ENCODE data around the gene BMP8B.

Gene BMP8B

DNA sequence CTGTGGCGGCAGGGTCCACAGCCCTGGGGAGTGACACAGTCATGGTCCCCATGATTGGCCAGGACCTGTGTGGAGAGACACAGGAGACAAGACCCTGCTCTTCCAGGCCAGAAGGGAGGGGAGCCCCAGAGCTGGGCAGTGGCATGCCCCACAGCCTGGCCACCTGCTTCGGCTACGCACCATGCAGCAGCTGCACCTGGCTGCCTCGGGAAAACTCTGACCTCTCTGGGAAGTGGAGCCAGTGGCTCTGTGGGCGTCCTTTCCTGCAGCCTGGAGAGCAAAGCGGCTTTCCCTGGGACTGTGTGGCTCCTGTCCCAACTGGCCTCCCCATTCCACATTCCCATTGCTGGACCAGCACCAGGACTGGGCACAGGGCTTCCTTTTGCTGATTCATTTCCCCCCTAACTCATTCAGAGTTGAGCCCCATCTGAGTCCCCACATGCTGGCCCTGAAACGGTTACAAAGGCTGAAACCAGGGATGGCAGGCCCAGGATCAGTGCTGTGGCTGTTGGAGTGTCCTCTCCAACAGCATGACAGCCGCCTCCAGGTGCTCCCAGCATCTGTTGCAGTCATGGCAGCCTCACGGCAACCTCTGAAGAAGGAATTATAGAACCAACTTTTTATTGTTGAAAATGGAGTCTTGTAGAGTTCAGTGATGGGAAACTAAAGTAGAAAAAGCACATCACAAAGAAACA lies 32.6 kb downstream of the BMP8B start:
- no peak for DNase-seq

- no peak for DNase-seq
Observed at GRCh38 chr1:39754906-39755504, 33.7 kb downstream of the BMP8B start.

DNA sequence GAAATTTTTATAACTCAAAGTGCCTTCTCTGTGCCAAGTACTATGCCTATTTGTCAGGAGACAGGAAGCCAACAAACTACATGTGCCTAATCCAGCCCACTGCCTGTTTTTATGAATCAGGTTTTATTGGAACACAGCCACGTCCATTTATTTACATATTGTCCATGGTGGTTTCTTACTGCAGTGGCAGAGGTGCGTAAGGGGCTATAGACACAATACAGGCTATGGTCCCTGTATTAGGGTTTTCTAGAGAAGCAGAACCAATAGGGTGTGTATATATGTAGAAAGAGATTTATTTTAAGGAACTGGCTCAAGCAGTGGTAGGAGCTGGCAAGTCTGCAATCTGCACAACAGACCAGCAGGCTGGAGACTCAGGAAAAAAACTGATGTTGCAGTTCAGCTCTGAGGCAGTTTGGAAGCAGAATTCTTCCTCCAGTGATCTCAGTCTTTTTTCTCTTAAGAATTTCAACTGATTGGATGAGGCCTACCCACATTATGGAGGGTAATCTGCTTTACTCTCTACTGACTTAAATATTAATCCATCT lies 34.6 kb downstream of the BMP8B start:
- no peak for DNase-seq

GRCh38 chr1:39753132-39754025 lies 35.3 kb downstream of the BMP8B start:
- DNase-seq: no peak

DNA sequence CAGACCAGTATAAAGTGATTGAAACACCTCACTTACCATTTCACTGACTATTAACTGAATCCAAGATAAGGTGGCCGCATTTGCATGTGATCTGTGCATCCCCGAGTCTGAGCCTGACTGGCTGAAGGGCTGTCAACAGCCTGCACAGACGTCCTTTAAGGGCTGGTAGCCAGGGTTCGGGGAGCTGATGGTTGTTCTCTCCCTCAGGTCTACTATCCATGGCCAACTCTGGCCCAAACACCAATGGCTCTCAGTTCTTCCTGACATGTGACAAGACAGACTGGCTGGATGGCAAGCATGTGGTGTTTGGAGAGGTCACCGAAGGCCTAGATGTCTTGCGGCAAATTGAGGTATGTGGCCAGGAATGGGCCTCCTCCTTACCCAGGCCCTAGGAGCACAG lies 36.0 kb downstream of the BMP8B start:
- DNase-seq: no peak

DNA sequence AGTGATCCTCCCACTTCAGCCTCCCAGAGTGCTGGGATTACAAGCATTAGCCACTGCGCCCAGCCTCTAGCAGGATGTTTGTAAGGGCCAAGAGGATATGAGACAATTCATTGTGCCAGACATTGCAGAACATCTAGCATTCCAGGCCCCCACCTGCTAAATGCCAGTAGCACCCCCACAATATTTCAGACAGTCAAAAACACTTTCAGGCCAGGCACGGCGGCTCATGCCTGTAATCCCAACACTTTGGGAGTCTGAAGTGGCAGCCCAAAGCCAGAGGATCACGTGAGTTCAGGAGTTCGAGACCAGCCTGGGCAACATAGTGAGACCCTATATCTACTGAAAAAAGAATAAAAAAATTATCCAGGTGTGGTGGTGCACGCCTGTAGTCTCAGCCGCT lies 37.1 kb downstream of the BMP8B start:
- DNase-seq: no peak

- no peak for DNase-seq
Observed at GRCh38 chr1:39745016-39745670, 43.5 kb downstream of the BMP8B start.

DNA sequence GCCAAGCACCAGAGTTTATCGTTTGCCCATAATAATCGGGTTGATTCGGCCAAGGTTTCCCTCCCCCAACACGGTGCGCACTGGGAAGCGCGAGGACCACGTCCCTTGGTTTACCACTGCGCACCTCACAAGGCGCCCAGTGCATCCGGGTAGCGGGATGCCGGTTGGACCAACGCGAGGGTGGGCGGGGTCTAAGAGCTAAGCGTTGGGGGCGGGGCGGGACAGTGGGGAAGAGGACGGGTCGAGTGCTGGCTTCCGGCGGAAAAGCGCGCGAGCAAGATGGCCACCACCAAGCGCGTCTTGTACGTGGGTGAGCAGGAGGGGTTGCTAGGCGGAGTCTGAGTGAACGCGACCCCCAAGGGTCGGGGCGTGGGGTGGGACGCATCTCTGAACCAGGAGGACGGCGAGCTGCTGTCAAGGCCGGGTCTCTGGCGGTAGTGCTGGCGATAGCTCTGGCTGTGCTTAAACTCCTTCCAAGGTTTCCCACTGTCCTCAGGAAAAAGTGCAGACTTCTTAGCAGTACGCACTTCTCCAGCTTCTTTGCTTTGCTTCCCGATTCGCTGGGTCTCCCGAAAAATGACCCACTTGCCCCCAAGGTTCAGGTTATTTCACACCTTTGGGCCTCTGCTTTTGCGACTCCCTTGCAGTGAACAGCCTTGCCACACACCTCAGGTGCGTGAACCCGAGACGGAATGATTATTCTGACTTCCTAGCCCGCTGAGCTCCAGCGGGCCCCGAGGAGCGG lies 49.9 kb downstream of the BMP8B start, which contains the start of gene PPIE:
PPIE (plus strand) TSS at position 261 of the 745 bp plus-strand sequence; CDS start at position 280, 19 bp downstream.
- peak; percentile 95 for DNase-seq

GRCh38 chr1:39737546-39738169 lies 51.0 kb downstream of the BMP8B start:
- DNase-seq: no peak

DNA sequence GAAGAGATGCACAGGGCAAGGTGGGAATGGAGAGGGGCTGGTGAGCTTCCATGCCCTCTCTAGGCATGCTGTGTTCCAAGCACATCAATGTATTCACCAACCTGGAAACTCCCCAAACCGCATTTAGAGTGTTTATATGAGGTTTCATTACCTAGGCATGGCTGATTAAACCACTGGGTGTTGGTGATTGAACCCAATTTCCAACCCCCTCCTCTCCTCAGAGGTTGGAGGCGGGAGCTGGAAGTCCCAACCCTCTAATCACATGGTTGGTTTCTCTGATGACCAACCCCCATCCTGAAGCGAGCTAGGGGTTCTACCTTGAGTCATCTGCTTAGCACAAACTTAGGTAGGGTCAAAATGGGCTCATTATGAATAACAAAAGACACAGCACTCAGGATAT lies 52.9 kb downstream of the BMP8B start:
- no peak for DNase-seq

DNA sequence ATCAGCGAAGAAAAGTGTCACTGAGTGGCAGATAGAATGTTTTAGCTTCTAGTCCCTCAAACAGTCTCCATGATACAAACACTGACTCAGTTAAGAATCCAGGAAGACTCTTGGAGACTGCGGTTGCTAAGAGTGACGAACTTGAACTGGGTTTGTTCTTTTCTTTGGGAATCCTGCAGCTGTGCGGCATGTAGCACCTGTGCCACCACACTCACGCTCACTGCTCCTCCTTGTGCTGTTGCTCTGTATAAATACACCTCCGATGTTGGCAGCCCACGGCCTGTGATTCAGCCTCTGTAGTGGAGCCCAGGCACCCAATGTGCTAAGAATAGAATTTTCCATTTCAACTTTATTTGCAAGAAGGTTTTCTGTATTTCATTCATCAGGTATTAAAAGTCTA lies 55.5 kb downstream of the BMP8B start:
- DNase-seq: no peak

DNA sequence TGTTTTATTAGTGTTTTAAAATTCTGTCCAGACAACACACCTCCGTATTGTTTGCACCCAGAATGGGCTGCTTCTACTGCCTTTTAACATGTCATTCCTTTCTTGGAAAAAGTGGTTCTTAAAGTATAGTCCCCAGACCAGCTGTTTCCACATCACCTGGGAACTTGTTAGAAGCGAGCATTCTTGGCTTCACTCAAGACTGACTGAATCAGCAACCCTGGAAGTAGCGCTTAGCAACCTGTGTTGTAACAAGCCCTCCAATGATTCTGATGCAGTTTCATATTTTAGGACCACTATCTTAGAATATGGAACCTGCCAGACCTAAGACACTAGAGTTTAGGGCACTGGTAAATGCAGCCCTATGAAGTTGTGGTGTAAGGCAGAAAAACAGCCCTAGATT lies 55.9 kb downstream of the BMP8B start:
- no peak for DNase-seq

- DNase-seq: no peak
Observed at GRCh38 chr1:39729842-39730241, 58.8 kb downstream of the BMP8B start.

DNA sequence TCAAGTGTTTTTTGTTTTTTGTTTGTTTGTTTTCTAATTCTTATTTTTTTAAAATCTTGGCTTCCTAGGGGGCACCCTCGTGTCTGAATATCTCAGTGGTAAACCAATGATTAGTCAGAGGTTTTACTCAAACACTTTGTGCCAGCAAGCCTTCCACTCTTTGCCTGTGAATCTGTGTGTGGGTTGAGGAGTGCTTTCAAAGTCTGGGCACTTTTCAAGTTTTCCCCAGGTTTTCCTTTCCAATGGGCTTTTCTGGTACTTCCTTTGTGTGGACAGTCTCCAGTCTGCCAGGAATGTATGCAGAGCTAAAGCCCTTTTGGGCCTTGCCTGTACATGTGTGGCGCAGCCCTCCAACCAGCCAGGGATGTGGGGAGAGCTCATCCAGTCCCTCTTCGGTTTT lies 59.6 kb downstream of the BMP8B start:
- DNase-seq: no peak

GRCh38 chr1:39727932-39728317 lies 60.7 kb downstream of the BMP8B start:
- DNase-seq: no peak

- DNase-seq: no peak
Observed at GRCh38 chr1:39727221-39727931, 61.3 kb downstream of the BMP8B start.

DNA sequence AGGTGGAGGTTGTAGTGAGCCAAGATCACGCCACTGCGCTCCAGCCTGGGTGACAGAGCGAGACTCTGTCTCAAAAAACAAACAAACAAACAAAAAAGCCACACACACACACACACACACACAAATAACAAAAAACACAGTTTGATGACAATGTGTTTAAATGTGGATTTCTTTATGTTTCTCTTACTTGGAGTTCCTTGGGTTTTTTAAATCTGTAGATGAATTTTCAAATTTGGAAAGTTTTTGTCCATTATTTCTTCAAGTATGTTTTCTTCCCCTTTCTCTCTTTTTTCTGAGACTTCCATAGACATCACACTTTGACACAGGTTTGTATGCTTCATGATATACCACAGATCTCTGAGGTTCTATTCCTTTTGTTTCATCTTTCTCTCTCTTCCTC lies 62.1 kb downstream of the BMP8B start:
- no peak for DNase-seq

GRCh38 chr1:39722495-39722894 lies 66.2 kb downstream of the BMP8B start:
- no peak for DNase-seq

GRCh38 chr1:39721664-39722063 lies 67.0 kb downstream of the BMP8B start:
- no peak for DNase-seq

- DNase-seq: peak; percentile 75
Observed at GRCh38 chr1:39720094-39720999, 68.3 kb downstream of the BMP8B start.

All from hematopoietic multipotent progenitor cell treated with erythropoietin and hydrocortisone succinate and interleukin-3 and kit ligand, for 8 days (in vitro differentiated cells).